GM19238 (cell line): Measurements from ENCODE around the gene HSBP1L1.
"Not testable (repeated sequence)": the region's sequence is repeated elsewhere in the genome, so short reads cannot be mapped to it uniquely, and the experiment has no call there.

ENCODE experiments used
- DNase-seq: peaks from one replicate; pipeline ENCODE4 v3.0.0; 2011; ENCODE audit warnings: low spot score; ENCODE audit not compliant: insufficient read length

HSBP1L1 gene

DNA sequence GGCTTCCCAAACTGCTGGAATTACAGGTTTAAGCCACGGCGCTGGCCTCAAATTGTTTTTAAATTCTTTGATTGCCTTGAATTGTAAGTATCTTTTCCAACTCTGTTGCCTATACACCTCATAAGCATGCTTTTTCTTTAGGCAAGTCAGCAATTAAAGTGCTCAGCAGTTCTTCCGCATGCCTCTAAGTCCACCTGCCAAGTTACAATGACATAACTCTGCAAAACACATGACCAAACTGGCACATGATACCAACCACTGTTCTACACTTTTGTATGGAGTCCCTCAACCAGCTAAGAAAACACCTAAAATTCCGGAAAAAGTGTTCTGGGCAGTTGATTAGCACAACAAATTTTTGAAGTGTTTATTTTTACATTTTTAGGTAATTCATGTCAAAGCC, 18.8 kb downstream of the HSBP1L1 start:
- no peak for DNase-seq

DNA sequence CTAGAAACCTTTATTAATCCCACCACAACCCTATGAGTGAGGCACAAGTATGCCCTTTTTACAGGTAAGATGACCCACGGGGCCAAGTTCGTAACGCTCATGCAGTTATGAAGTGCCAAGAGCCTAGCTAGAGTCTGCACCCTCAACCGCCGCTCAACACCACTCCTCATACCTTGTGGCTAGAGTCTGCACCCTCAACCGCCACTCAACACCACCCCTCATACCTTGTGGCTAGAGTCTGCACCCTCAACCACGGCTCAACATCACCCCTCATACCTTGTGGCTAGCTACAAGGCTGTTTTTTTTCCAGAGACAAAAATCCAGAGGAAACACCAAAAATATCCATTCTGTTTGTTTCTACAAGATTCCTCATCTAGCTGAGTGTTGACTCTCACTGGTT, 19.4 kb downstream of the HSBP1L1 start:
- DNase-seq = no peak

DNA sequence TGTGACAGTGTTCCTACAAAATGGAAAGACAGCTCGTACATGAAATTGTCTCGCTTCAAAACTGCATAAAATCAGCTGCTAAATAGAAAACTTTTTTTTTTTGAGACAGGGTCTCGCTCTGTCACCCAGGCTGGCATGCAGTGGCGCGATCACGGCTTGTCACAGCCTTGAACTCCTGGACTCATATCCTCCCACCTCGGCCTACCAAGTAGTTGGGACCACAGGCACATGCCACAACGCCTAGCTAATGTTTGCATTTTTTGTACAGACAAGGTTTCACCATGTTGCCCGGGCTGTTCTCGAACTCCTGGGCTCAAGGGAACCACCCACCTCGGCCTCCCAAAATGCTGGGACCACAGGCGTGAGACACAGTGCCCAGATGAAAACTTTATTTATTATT, 20.7 kb downstream of the HSBP1L1 start:
- DNase-seq = no peak

DNA sequence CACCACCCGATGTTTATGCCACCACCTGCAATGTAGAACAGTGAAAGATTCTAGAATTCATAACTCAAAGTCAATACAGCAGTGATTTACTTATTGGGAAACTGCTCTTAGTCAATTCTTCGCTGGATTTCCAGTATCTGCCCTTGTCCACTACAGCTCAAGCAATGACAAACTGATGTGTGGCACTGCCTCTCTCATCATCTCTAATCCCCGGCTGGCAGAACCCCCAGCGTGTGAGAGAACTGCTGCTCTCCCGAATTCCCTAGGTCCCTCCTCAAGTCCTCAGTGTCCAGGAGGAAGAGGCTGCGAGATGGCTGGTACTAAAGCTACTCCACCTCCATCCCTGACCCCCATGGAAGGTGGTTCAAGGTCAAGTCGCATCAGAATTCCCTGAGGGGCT, 22.3 kb downstream of the HSBP1L1 start:
- no peak for DNase-seq

DNA sequence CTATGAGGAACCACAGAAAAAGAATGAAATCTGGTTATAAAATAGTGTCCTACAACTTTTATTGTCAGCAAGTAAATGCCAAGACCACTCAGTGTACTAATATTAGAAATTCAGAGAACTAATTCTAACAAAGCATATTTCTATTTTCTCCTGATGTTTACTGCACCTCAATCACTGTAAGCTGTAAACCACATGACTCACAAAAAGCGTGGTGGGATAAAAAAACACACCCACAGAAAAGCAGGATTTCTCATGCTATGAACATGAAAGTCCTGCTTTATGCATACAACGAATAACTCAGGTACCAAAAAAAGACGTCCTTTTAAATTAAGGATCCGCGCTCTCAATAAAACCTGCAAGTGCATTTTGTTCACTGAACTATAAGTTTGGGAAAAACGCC, 23.1 kb downstream of the HSBP1L1 start:
- no peak for DNase-seq

DNA sequence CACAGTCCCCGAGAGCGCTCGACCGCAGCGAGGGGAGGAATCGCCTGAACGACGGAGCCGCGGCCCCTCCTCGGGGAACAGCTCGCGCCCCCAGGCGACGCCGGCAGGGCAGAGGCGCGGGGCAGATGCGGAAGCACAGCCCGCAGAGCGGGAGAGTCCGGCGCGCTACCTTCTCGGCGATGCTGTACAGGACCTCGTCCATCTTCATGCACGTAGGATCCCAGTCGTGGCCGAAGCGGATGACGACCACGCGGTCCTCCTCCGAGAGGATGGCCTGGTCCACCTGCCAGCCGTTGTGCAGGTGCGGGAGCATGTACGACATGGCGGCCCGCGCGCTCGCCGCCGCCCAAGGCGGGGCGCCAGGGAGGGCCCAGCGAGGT, 23.6 kb downstream of the HSBP1L1 start:
- DNase-seq = peak; percentile 79

DNA sequence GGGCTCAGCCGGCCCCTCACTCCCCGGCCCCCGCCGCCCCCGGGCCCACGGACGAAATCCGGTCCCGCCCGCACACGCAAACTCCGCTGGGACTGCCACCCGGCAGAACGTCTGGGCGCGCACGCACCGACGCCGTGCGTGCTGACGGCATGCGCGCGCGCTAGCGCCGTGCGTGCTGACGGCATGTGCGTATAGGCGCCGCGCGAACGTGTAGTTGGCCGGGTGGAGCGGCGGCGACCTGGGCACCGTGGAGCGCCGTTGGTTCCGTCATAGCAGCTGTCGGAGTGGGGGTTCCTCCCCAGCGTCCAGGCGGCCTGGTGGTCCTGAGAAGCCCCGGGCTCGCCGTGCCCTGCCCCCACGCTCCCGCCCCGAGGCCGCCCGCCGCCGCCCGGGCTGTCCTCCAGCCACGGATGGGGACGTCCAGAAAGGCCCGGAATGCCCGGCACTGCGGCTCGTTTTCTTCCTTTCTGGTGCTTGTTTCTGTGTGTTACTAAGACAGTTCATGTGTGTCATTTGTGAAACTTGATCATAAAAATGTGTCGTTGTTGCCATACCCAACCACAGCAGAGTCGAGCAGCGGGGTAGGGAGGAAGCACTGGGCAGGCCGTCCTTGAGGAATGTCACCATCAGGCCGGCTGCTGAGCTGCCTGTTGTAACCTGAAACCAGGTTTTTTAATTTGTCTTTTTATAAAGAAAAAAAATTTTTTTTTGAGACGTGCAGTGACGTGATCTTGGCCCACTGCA, 24.2 kb downstream of the HSBP1L1 start, which contains the start of gene TXNL4A:
Gene TXNL4A, minus strand, starts transcription at position 113 of the 744 bp plus-strand sequence. CDS start 171 bp downstream, outside the sequence.
- DNase-seq = peak; percentile 86

DNA sequence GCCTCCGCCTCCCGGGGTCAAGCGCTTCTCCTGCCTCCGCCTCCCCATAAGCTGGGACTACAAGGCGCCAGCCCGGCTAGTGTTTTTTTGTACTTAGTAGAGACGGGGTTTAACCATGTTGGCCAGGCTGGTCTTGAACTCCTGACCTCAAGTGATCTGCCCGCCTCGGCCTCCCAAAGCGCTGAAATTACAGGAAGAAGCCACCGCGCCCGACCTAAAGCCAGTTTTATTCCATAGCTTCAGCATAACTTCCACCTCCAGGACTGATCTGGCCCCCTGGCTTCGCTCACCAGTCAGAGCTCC, 24.7 kb downstream of the HSBP1L1 start:
- no peak for DNase-seq

DNA sequence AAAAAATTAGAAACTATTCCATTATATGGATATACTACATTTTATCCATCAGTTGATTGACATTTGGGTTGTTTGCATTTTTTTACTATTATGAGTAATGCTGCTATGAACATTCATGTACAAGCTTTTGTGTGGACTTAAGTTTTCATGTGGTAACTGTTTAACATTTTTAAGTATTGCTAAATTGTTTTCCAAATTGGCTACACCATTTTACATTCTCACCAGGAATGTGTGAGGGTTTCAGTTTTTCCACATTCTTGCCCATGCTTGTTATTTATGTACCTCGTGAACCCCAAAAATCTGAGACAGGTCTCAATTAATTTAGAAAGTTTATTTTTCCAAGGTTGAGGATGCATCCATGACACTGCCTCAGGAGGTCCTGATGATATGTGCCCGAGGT, 27.1 kb downstream of the HSBP1L1 start:
- DNase-seq = no peak

DNA sequence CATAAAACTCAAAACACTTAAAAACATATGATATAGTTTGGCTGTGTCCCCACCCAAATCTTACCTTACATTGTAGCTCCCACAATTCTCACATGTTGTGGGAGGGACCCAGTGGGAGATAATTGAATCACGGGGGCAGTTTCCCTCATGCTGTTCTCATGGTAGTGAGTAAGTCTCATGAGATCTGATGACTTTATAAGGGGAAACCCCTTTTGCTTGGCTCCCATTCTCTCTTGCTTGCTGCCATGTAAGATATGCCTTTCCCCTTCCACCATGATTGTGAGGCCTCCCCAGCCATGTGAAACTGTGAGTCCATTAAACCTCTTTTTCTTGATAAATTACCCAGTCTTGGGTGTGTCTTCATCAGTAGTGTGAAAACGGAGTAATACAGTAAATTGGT, 35.3 kb downstream of the HSBP1L1 start:
- DNase-seq = not testable (repeated sequence)

DNA sequence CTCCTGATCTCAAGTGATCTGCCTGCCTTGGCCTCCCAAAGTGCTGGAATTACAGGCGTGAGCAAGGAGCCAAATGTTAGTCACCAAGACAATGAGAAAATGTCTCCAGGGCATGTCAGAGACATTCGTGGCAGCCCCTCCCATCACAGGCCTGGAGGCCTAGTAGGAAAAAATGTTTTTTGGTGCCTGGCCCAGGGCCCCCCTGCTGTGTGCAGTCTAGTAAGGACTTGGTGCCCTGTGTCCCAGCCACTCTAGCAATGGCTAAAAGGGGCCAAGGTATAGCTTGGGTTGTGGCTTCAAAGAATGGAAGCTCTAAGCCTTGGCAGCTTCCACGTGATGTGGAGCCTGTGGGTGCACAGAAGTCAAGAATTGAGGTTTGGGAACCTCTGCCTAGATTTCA, 36.4 kb downstream of the HSBP1L1 start:
- no peak for DNase-seq

DNA sequence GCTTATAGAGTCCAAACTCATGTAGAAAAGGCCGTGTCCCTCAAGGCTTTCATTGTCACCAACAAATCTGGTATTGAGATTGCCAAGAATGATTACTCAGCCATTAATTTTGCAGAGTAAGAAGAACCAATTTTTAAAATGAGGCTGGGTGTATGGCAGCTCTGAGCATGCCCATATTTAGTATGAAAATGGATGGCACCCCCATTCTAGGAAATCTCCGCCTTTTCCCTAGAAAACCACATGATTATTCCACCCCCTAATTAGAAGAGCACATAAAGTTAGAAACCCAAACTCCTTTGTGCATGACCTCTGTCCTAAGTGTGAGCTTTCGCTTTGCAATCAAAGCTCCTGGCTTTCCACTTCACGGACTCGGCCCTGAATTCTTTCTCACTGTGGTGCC, 38.0 kb downstream of the HSBP1L1 start:
- DNase-seq = no peak

DNA sequence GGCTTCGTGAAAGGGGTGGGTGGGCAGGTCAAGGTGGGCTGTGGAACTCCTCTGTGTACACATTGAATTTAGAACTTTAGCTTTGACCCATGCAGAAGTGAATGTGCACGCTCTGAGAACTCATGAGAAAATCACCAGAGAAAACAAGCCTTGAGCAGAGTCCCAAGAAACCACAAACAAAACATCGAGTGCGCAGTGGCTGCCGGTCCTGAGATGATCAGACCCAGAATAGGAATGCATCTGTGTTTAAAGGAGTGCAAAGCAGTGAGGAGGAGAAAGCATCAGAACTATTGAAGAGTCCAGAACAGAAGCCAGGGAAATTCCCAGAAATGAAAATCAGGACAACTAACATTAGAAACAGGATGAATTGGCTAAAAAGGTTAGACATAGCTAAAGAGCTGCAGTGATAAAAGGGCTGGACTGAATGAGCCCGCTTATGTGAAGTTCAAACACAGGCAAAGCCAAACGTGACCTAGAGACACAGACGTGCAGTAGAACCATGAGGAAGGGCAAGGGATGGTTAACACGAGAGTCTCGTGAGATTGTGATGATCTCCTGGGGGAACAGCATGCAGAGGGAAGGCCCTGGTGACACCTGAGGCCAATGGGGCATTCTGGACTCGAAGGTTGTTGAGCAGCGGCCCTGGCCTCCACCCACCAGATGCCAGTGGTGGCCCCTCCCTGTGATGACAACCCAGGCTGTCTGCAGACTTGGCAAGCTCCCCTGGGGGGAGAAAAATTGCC, 40.3 kb downstream of the HSBP1L1 start:
- DNase-seq = no peak

DNA sequence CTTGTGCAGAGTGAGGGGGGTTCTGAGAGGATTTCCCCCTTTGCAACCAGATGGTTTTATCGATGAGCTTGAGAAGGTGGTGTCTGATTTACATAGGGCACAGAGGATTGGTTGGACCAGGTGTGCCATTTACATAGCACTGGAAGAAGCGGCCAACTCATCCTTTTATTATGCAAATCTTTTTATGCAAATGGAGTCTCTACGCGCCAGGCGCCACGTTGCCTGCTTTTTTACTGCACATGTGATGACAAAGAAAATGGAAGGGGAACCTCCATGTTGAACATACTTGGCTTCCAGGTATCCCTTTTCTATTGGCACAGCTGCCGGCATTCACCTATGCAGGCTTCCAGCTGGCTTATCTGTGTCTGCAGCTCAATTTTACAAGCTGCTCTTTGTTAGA, 42.3 kb downstream of the HSBP1L1 start:
- DNase-seq = no peak

DNA sequence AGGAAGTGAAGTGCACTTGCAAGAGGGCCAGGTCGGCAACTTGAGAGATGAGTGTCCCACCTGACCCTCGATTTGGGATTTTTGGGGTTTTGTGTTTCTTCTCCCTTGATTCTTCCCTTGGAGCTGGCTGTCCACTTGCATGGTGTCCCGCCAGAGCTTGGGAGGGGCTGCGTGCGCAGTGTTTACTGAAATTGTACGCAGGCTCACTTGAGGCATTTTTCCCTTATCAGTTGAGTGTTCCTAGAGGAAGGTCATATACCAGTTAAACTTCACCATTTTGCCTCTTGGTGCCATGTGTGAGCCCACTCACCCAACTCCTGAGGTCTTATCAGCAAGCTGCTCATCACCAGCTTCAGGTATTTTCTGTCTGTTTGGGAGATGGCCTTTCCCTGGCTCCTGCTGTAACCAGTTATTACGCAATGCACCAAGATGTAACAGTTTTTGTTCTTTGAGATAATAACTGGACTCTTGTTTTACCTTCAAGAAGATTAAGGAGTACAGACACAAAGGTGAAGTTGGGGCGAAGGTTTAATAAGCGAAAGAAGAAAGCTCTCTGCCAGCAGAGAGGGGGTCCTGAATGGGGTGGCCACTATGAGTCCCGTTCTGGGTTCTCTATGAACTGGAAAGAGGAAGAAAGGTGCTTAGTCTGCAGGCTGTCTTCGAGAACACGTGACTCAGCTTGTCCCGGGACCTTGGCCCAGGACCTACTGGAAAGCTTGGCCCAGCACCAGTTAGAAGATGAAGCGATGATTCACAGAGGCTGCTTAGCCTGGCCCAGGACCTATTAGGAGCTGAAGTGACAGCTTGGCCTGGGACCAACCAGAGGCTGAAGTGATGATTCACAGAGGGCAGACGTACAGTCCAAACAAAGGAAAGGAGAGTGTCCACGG, 45.5 kb downstream of the HSBP1L1 start:
- DNase-seq = no peak

DNA sequence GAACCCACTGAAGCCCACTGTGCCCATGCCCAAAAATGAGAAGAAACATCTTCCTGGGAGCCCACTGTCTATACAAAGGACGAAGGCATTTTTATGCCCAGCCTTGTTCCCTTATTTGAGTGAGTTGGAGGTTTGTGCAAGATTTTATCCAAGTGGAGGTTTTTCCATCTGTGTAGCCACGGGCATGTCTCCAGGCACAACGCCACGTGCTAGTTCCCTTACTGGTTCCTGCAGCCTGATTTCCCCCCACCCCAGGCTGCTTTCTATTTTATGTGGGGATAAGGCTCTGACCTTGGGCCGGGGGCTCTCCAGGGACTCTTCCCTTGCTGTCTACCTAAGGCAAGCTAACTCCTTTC, 46.1 kb downstream of the HSBP1L1 start:
- no peak for DNase-seq

DNA sequence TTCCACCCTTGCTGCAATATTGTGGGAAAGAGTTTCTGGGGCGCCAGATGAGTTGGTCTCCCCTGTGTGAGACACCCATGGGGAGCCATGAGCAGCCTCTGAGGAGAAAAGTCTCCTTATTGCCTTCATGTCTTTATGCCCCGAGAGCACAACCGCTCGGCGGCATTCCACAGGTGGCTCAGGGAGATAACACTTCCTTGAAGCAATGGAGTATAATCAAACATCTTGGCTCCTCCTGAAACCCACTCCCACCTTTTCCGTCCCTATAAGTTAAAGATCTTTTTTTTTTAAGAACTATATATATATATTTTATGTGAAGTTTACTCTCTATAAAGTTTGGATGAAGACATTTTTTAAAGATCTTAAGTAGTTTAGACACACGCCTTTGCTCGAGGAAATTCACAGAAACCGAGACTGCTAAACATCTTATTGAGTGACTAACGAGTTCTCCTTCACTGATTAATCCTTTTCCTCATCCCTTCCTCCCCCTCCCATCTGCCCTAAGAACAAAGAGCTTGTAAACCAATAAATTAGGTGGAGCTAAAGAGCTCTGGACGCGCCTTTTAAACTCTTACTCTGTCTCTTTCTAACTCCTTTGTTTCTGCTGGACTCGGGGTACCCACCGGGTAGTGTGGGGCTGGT, 47.2 kb downstream of the HSBP1L1 start:
- DNase-seq = not testable (repeated sequence)

DNA sequence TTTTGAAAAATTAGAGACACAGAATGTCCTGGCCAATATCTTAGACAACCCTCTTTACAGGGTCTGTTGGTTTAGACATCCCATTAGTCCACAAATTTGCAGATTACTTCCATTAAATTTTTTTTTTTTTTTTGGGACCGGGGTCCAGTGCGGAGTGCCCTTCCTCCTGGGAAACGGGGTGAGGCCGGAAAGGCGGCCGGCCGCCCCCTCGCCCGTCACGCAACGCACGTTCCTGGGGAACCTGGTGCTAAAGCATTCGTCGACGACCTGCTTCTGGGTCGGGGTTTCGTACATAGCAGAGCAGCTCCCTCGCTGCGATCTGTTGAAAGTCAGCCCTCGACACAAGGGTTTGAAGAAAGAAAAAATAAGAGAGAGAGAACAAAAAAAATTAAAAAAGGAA, 48.3 kb downstream of the HSBP1L1 start:
- DNase-seq = no peak
